Measurements from ENCODE around the gene BUD31.

Gene BUD31

GRCh38 chr7:99433158-99433557 lies 24.4 kb downstream of the BUD31 start:
- WGBS (ENCODE audit: insufficient coverage, insufficient read length), result no CpG with 5 or more reads among the region's 9 CpGs
- Histone ChIP-seq H3K27me3 (ENCODE audit: control insufficient read depth, insufficient read depth, low read length) (no peaks in the 10 kb centered on the region), H3K36me3 (ENCODE audit: control insufficient read depth, insufficient read depth, low read length) (peaks cover 40% of the 10 kb centered on the region), H3K9me3 (ENCODE audit: control insufficient read depth, insufficient read depth, low read length) (no peaks in the 10 kb centered on the region), H3K4me1 (ENCODE audit: control insufficient read depth, insufficient read depth, low read length) (no peaks in the 10 kb centered on the region), H3K27ac (ENCODE audit: low read length) (no peak overlapping the region), H3K4me3 (ENCODE audit: low read length) (no peak overlapping the region)
- DNase-seq (ENCODE audit: low read depth, low spot score), result no peak

- peaks cover 20% of the 10 kb centered on the region for H3K36me3 ChIP-seq (ENCODE audit: control insufficient read depth, insufficient read depth, low read length)
- H3K4me3 ChIP-seq (ENCODE audit: low read length), result peak overlapping the region; percentile 94
- H3K9me3 ChIP-seq (ENCODE audit: control insufficient read depth, insufficient read depth, low read length), result no peaks in the 10 kb centered on the region
- WGBS (ENCODE audit: insufficient coverage, insufficient read length), result no CpG with 5 or more reads among the region's 20 CpGs
- peaks cover 6% of the 10 kb centered on the region for H3K4me1 ChIP-seq (ENCODE audit: control insufficient read depth, insufficient read depth, low read length)
- no peak overlapping the region for H3K27ac ChIP-seq (ENCODE audit: low read length)
- DNase-seq (ENCODE audit: low read depth, low spot score), result no peak
- H3K27me3 ChIP-seq (ENCODE audit: control insufficient read depth, insufficient read depth, low read length), result no peaks in the 10 kb centered on the region
Measured at GRCh38 chr7:99437946-99438572, 29.3 kb downstream of the BUD31 start.

GRCh38 chr7:99438573-99439480 lies 30.1 kb downstream of the BUD31 start, which contains the start of the genes CPSF4 and PTCD1:
Gene CPSF4 (plus strand): TSS chr7:99438943. CDS start chr7:99439083, 140 bp downstream.
Gene PTCD1 (minus strand): TSS chr7:99438798. CDS start chr7:99435242, 3,556 bp downstream.
- Histone ChIP-seq H3K4me3 (ENCODE audit: low read length) (peak within 1 kb of the TSS; percentile 94), H3K36me3 (ENCODE audit: control insufficient read depth, insufficient read depth, low read length) (peaks cover 21% of the 10 kb centered on the region), H3K27ac (ENCODE audit: low read length) (no peak within 1 kb of the TSS), H3K9me3 (ENCODE audit: control insufficient read depth, insufficient read depth, low read length) (no peaks in the 10 kb centered on the region), H3K4me1 (ENCODE audit: control insufficient read depth, insufficient read depth, low read length) (peaks cover 6% of the 10 kb centered on the region), H3K27me3 (ENCODE audit: control insufficient read depth, insufficient read depth, low read length) (no peaks in the 10 kb centered on the region)
- no CpG with 5 or more reads among the region's 89 CpGs for WGBS (ENCODE audit: insufficient coverage, insufficient read length)
- peak; percentile 88 for DNase-seq (ENCODE audit: low read depth, low spot score)

GRCh38 chr7:99440195-99440594 lies 31.4 kb downstream of the BUD31 start:
- H3K27ac ChIP-seq (ENCODE audit: low read length), result no peak overlapping the region
- H3K9me3 ChIP-seq (ENCODE audit: control insufficient read depth, insufficient read depth, low read length), result no peaks in the 10 kb centered on the region
- no CpG with 5 or more reads among the region's 9 CpGs for WGBS (ENCODE audit: insufficient coverage, insufficient read length)
- peaks cover 6% of the 10 kb centered on the region for H3K4me1 ChIP-seq (ENCODE audit: control insufficient read depth, insufficient read depth, low read length)
- H3K4me3 ChIP-seq (ENCODE audit: low read length), result no peak overlapping the region
- no peaks in the 10 kb centered on the region for H3K27me3 ChIP-seq (ENCODE audit: control insufficient read depth, insufficient read depth, low read length)
- DNase-seq (ENCODE audit: low read depth, low spot score), result no peak
- peaks cover 24% of the 10 kb centered on the region for H3K36me3 ChIP-seq (ENCODE audit: control insufficient read depth, insufficient read depth, low read length)

- WGBS (ENCODE audit: insufficient coverage, insufficient read length), result no CpG with 5 or more reads among the region's 4 CpGs
- Histone ChIP-seq H3K27me3 (ENCODE audit: control insufficient read depth, insufficient read depth, low read length) (no peaks in the 10 kb centered on the region), H3K9me3 (ENCODE audit: control insufficient read depth, insufficient read depth, low read length) (no peaks in the 10 kb centered on the region), H3K4me1 (ENCODE audit: control insufficient read depth, insufficient read depth, low read length) (0 out of 2 replicates have a peak, but pooled peaks cover 2% of the 10 kb centered on the region), H3K36me3 (ENCODE audit: control insufficient read depth, insufficient read depth, low read length) (peaks cover 61% of the 10 kb centered on the region), H3K27ac (ENCODE audit: low read length) (no peak overlapping the region), H3K4me3 (ENCODE audit: low read length) (no peak overlapping the region)
- no peak for DNase-seq (ENCODE audit: low read depth, low spot score)
Measured at GRCh38 chr7:99446096-99446495, 37.3 kb downstream of the BUD31 start.

- no peak overlapping the region for H3K4me3 ChIP-seq (ENCODE audit: low read length)
- no peak for DNase-seq (ENCODE audit: low read depth, low spot score)
- H3K9me3 ChIP-seq (ENCODE audit: control insufficient read depth, insufficient read depth, low read length), result no peaks in the 10 kb centered on the region
- no peak overlapping the region for H3K27ac ChIP-seq (ENCODE audit: low read length)
- no CpG with 5 or more reads among the region's 10 CpGs for WGBS (ENCODE audit: insufficient coverage, insufficient read length)
- no peaks in the 10 kb centered on the region for H3K27me3 ChIP-seq (ENCODE audit: control insufficient read depth, insufficient read depth, low read length)
- H3K4me1 ChIP-seq (ENCODE audit: control insufficient read depth, insufficient read depth, low read length), result no peaks in the 10 kb centered on the region
- peaks cover 70% of the 10 kb centered on the region for H3K36me3 ChIP-seq (ENCODE audit: control insufficient read depth, insufficient read depth, low read length)
Measured at GRCh38 chr7:99447943-99448342, 39.2 kb downstream of the BUD31 start.

GRCh38 chr7:99448855-99449254 lies 40.1 kb downstream of the BUD31 start:
- H3K4me3 ChIP-seq (ENCODE audit: low read length), result no peak overlapping the region
- WGBS (ENCODE audit: insufficient coverage, insufficient read length), result no CpG with 5 or more reads among the region's 10 CpGs
- no peaks in the 10 kb centered on the region for H3K27me3 ChIP-seq (ENCODE audit: control insufficient read depth, insufficient read depth, low read length)
- H3K36me3 ChIP-seq (ENCODE audit: control insufficient read depth, insufficient read depth, low read length), result peaks cover 70% of the 10 kb centered on the region
- no peak for DNase-seq (ENCODE audit: low read depth, low spot score)
- H3K4me1 ChIP-seq (ENCODE audit: control insufficient read depth, insufficient read depth, low read length), result no peaks in the 10 kb centered on the region
- no peak overlapping the region for H3K27ac ChIP-seq (ENCODE audit: low read length)
- H3K9me3 ChIP-seq (ENCODE audit: control insufficient read depth, insufficient read depth, low read length), result no peaks in the 10 kb centered on the region

- H3K27ac ChIP-seq (ENCODE audit: low read length), result no peak overlapping the region
- H3K36me3 ChIP-seq (ENCODE audit: control insufficient read depth, insufficient read depth, low read length), result peaks cover 69% of the 10 kb centered on the region
- no peak overlapping the region for H3K4me3 ChIP-seq (ENCODE audit: low read length)
- WGBS (ENCODE audit: insufficient coverage, insufficient read length), result no CpG with 5 or more reads among the region's 5 CpGs
- no peaks in the 10 kb centered on the region for H3K27me3 ChIP-seq (ENCODE audit: control insufficient read depth, insufficient read depth, low read length)
- DNase-seq (ENCODE audit: low read depth, low spot score), result no peak
- no peaks in the 10 kb centered on the region for H3K4me1 ChIP-seq (ENCODE audit: control insufficient read depth, insufficient read depth, low read length)
- no peaks in the 10 kb centered on the region for H3K9me3 ChIP-seq (ENCODE audit: control insufficient read depth, insufficient read depth, low read length)
Measured at GRCh38 chr7:99449326-99449725, 40.6 kb downstream of the BUD31 start.

- H3K4me1 ChIP-seq (ENCODE audit: control insufficient read depth, insufficient read depth, low read length), result no peaks in the 10 kb centered on the region
- H3K27me3 ChIP-seq (ENCODE audit: control insufficient read depth, insufficient read depth, low read length), result no peaks in the 10 kb centered on the region
- peaks cover 64% of the 10 kb centered on the region for H3K36me3 ChIP-seq (ENCODE audit: control insufficient read depth, insufficient read depth, low read length)
- no peak overlapping the region for H3K27ac ChIP-seq (ENCODE audit: low read length)
- H3K9me3 ChIP-seq (ENCODE audit: control insufficient read depth, insufficient read depth, low read length), result no peaks in the 10 kb centered on the region
- H3K4me3 ChIP-seq (ENCODE audit: low read length), result no peak overlapping the region; the same call in 1 of the 2 replicates
- WGBS (ENCODE audit: insufficient coverage, insufficient read length), result no CpG with 5 or more reads among the region's 8 CpGs
- no peak for DNase-seq (ENCODE audit: low read depth, low spot score)
Measured at GRCh38 chr7:99451936-99452335, 43.2 kb downstream of the BUD31 start.

- Histone ChIP-seq H3K27me3 (ENCODE audit: control insufficient read depth, insufficient read depth, low read length) (no peaks in the 10 kb centered on the region), H3K9me3 (ENCODE audit: control insufficient read depth, insufficient read depth, low read length) (no peaks in the 10 kb centered on the region), H3K4me3 (ENCODE audit: low read length) (no peak overlapping the region), H3K4me1 (ENCODE audit: control insufficient read depth, insufficient read depth, low read length) (no peaks in the 10 kb centered on the region), H3K27ac (ENCODE audit: low read length) (no peak overlapping the region), H3K36me3 (ENCODE audit: control insufficient read depth, insufficient read depth, low read length) (peaks cover 64% of the 10 kb centered on the region)
- DNase-seq (ENCODE audit: low read depth, low spot score), result no peak
- no CpG with 5 or more reads among the region's 13 CpGs for WGBS (ENCODE audit: insufficient coverage, insufficient read length)
Measured at GRCh38 chr7:99452541-99452940, 43.8 kb downstream of the BUD31 start.

Data from iPS DF 6.9 (cell line).